Lower lobe of right lung (tissue), 2 donors: ENCODE results near the gene NR2C2. TPM values are rescaled to one million over a fixed set of nuclear protein-coding genes. Genes with fewer than 3 reads are reported as not detected.

Source experiments
- ATAC-seq, 2 donors: fragments of 200-7000 bp; cut with Tn5 transposase; one replicate each; pipeline ENCODE4 v1.9.1; 2020 to 2022; ENCODE audit warnings: mild to moderate bottlenecking in 2 of 2, moderate library complexity in 2 of 2
- DNase-seq: peaks from one replicate; pipeline ENCODE4 v3.0.0-alpha.2; 2020
- H3K27ac ChIP-seq: fragments of 200-600 bp; one replicate; pipeline ENCODE4 v1.8.0; 2022
- H3K27me3 ChIP-seq: fragments of 200-600 bp; one replicate; pipeline ENCODE4 v1.8.0; 2022; ENCODE audit warnings: low read depth
- H3K36me3 ChIP-seq: fragments of 200-600 bp; one replicate; pipeline ENCODE4 v1.8.0; 2022; ENCODE audit warnings: mild to moderate bottlenecking
- H3K4me1 ChIP-seq: fragments of 200-600 bp; one replicate; pipeline ENCODE4 v1.8.0; 2022
- H3K4me3 ChIP-seq: fragments of 200-600 bp; one replicate; pipeline ENCODE4 v1.8.0; 2022; ENCODE audit warnings: mild to moderate bottlenecking
- H3K9me3 ChIP-seq: fragments of 200-600 bp; one replicate; pipeline ENCODE4 v1.8.0; 2022
- intact Hi-C: fragments of 100-400 bp; cut with DNase I; formaldehyde crosslinking; loops from one replicate; pipeline ENCODE4 v1.11.0; 2022
- total RNA-seq: library from RNA; stranded (reverse); fragmentation: NEBNext Ultra II Directional; extraction: Animal tissue kit (Norgen Biotek cat#: 25700); gene quantifications from one replicate; pipeline ENCODE4 v1.2.1, GENCODE V29; 2021
- TF ChIP-seq, protein P1 (sequence below): fragments of 200-600 bp; IDR thresholded peaks from one replicate; pipeline ENCODE4 v1.8.0; 2022; ENCODE audit warnings: antibody characterized with exemption, mild to moderate bottlenecking
- donor health status: DM: no; HTN: yes; CAD: no; lungs with severe emphysema.

The NR2C2 gene
- total RNA-seq, 1 donor from 2014 or later, result 56.7 TPM

DNA sequence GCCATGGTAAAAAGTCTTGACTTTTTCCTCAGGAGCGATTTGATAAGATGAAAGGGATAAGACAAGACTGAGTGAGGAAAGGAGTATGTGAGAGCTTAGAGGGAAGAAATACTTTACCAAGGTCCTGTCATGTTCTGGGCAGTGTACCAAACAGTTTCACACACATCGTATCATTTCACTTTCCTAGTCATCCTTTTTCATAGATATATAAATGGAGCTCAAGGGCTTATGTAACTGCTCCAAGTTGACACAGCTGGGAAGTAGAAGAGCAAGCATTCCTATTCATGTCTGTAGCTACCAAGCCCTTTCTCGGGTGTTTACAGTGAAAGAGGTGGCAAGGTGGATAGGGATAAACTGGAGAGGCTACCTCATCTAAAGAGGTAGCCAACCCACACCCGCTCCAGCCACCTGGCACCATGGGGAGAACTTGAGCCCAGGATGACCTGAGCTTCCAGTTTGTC lies 60.3 kb downstream of the NR2C2 start:
- Histone ChIP-seq H3K4me3 (no peak overlapping the region), H3K9me3 (no peaks in the 10 kb centered on the region), H3K4me1 (peaks cover 5% of the 10 kb centered on the region), H3K27me3 (no peaks in the 10 kb centered on the region), H3K27ac (no peak overlapping the region), H3K36me3 (peaks cover 62% of the 10 kb centered on the region)
- ATAC-seq (peak; percentile 71 to 86), DNase-seq (no peak)
- TF ChIP-seq, protein P1, sequence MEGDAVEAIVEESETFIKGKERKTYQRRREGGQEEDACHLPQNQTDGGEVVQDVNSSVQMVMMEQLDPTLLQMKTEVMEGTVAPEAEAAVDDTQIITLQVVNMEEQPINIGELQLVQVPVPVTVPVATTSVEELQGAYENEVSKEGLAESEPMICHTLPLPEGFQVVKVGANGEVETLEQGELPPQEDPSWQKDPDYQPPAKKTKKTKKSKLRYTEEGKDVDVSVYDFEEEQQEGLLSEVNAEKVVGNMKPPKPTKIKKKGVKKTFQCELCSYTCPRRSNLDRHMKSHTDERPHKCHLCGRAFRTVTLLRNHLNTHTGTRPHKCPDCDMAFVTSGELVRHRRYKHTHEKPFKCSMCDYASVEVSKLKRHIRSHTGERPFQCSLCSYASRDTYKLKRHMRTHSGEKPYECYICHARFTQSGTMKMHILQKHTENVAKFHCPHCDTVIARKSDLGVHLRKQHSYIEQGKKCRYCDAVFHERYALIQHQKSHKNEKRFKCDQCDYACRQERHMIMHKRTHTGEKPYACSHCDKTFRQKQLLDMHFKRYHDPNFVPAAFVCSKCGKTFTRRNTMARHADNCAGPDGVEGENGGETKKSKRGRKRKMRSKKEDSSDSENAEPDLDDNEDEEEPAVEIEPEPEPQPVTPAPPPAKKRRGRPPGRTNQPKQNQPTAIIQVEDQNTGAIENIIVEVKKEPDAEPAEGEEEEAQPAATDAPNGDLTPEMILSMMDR, result no peak
- intact Hi-C loops, result no loop called here

DNA sequence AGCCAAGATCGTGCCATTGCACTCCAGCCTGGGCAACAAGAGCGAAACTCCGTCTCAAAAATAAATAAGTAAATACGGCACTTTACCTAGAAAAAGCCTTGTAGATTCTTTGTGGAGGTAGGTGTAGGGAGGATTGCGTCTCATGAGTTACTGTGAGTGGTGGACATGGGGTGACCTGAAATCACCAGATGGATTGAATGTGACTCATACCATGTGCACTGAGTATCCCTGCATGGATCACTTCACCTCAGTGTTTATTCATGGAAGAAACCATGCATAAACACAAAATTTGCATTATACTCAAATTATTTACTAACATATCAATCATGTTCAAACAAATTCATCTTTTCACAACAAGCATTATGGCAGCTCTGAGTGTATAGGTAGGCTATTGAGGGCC lies 61.8 kb downstream of the NR2C2 start:
- H3K36me3 ChIP-seq, result peaks cover 65% of the 10 kb centered on the region
- DNase-seq (no peak), ATAC-seq (no peak)
- peaks cover 5% of the 10 kb centered on the region for H3K4me1 ChIP-seq
- H3K27me3 ChIP-seq, result no peaks in the 10 kb centered on the region
- no peak overlapping the region for H3K4me3 ChIP-seq
- no peak overlapping the region for H3K27ac ChIP-seq
- H3K9me3 ChIP-seq, result no peaks in the 10 kb centered on the region
- TF ChIP-seq, protein P1, result no peak
- intact Hi-C loops, result no loop called here

DNA sequence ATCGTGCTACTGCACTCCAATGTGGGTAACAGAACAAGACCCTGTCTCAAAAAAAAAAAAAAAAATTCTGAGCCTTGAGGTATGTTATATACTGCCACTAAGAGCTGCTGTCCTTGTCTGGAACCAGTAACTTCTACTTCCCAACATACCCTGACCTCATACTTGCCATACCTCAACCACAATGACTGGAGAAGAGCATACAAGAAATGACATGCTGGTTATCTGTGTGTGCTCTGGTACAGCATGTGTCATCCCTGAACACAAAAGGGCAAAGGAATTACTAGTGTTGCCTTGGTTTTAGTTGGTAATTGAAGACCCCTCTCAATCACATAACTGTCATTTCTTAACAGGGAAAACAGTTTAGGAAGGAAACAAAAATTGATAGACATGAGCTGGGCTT lies 63.3 kb downstream of the NR2C2 start:
- H3K27ac ChIP-seq, result no peak overlapping the region
- peaks cover 65% of the 10 kb centered on the region for H3K36me3 ChIP-seq
- peaks cover 5% of the 10 kb centered on the region for H3K4me1 ChIP-seq
- TF ChIP-seq, protein P1, result no peak
- H3K27me3 ChIP-seq, result no peaks in the 10 kb centered on the region
- ATAC-seq (no peak), DNase-seq (no peak)
- no peaks in the 10 kb centered on the region for H3K9me3 ChIP-seq
- intact Hi-C loops, result no loop called here
- H3K4me3 ChIP-seq, result no peak overlapping the region

DNA sequence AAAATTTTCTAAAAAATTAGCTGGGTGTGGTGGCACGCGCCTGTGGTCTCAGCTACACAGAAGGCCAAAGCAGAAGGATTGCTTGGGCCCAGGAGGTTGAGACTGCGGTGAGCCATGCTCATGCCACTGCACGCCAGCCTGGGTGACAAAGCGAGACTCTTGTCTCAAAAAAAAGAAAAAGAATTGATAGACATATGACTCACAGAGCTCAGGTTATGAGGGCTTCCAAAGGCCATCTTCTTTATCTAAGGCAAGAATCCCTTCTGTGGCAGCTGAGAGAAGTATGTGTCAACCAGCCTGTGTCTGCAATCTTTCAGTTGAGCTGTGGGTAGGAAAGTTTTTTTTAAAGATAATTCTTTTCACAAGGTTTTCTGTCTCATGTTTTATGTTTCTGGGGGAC lies 63.8 kb downstream of the NR2C2 start:
- Histone ChIP-seq H3K9me3 (no peaks in the 10 kb centered on the region), H3K4me3 (no peak overlapping the region), H3K27me3 (no peaks in the 10 kb centered on the region), H3K36me3 (peaks cover 65% of the 10 kb centered on the region), H3K27ac (no peak overlapping the region), H3K4me1 (peaks cover 5% of the 10 kb centered on the region)
- ATAC-seq (no peak), DNase-seq (no peak)
- TF ChIP-seq, protein P1, result no peak
- intact Hi-C loops, result no loop called here

DNA sequence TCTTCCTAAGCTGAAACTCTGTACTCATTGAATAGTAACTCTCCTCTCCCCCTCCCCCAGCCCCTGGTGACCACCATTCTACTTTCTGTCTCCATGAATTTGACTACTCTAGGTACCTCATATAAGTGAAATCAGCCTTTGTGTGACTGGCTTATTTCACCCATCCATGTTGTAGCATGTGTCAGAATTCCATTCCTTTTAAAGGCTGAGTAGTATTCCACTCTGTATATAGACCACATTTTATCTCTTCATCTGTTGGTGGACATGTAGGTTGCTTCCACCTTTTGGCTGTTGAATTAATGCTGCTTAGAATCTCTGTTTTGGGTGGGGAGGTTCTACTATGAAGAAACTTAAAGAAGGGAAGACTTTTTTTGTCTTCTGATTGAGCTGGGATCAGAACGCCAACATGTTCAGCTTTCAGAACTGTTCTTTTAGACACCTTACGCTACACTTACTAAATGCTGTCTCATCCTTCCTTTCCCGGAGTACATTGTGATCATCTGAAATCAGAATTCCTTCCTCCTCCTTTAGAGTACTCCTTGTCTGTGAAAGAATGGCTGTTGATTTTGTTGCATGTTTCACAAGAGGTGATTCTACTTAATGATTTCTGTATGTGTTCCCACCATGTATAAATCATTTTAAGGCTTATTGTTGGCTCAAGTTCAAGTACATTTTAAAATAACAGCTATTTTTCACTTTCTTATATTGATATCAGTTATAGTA lies 67.4 kb downstream of the NR2C2 start:
- Histone ChIP-seq H3K4me3 (no peak overlapping the region), H3K4me1 (no peaks in the 10 kb centered on the region), H3K27ac (no peak overlapping the region), H3K27me3 (no peaks in the 10 kb centered on the region), H3K36me3 (peaks cover 77% of the 10 kb centered on the region), H3K9me3 (no peaks in the 10 kb centered on the region)
- ATAC-seq (no peak), DNase-seq (no peak)
- intact Hi-C loops, result no loop called here
- TF ChIP-seq, protein P1, result no peak
